Measurements from ENCODE around the gene CD52. TPM values are rescaled to one million over a fixed set of nuclear protein-coding genes. Genes with fewer than 3 reads are reported as not detected.

Gene CD52
- total and polyA plus RNA-seq, 7 donors: 2.1 to 4.2 (median 3.9) TPM

GRCh38 chr1:26335774-26336476 lies 18.2 kb downstream of the CD52 start:
- Histone ChIP-seq H3K27ac (no peak overlapping the region), H3K4me3 (peak overlapping the region; percentile 69), H3K27me3 (ENCODE audit: insufficient read depth in 3 of 3, low read length in 2 of 3) (peaks cover 0 to 33% (median 2%) of the 10 kb centered on the region in 3 donors), H3K4me1 (peaks cover 16% of the 10 kb centered on the region), H3K36me3 (ENCODE audit: insufficient read depth in 1 of 2, low read depth in 1 of 2) (no peaks in the 10 kb centered on the region), H3K9me3 (no peaks in the 10 kb centered on the region)
- TF ChIP-seq CTCF (IDR thresholded peaks at IDR 0.05): no peak
- ATAC-seq (peak in 2 of 4 donors; percentile 14 to 29), DNase-seq (no peak)
- 6 to 10% (median 9%) methylated on average over 33 to 41 of the region's 41 CpGs for WGBS, 3 donors
- intact Hi-C loops (cut with DNase I): no loop called here

DNA sequence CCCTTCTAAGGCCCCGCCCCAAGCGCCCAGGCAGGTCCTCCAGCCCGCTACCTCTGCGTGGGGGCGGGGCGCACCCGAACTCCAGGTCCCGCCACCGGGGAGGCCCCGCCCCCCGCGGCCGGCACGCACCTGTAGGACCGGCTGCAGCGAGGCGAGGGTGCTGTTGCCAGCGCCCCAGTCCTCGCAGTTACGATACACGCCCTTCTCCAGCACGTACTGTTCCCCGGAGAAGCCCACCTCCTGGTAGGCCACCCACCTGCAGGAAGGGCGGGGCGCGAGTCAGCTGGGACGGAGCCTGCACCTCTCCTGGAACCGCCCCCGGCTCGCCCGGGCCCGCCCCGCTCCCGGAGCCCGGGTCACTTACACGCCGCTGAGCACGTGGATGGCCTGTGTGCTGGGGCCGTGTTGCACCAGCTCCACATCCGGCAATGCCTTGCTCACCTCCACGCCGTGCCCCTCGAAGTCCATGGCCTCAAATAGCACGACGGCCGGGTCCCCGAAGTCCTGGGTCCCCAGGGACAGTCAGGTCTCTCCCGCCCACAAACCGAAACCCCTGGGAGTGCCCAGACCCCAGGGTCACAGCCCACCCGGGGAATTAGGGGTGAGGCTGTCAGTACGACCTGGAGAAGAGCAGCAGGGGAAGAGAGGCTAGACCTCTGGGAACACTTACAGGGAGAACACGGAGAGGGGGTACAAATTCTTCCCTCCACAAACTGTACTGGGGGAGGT lies 18.9 kb downstream of the CD52 start:
- intact Hi-C loops (cut with DNase I): no loop called here
- Histone ChIP-seq H3K4me1 (peaks cover 11% of the 10 kb centered on the region), H3K27ac (no peak overlapping the region), H3K9me3 (no peaks in the 10 kb centered on the region), H3K27me3 (ENCODE audit: insufficient read depth in 3 of 3, low read length in 2 of 3) (peaks cover 0 to 33% (median 2%) of the 10 kb centered on the region in 3 donors), H3K4me3 (peak overlapping the region; percentile 69), H3K36me3 (ENCODE audit: insufficient read depth in 1 of 2, low read depth in 1 of 2) (no peaks in the 10 kb centered on the region)
- WGBS, 3 donors: 10 to 14% (median 13%) methylated on average over 41 to 52 of the region's 52 CpGs
- ATAC-seq (peak; percentile 70 to 89 (median 80)), DNase-seq (peak; percentile 63 to 80)
- TF ChIP-seq CTCF (IDR thresholded peaks at IDR 0.05): no peak

DNA sequence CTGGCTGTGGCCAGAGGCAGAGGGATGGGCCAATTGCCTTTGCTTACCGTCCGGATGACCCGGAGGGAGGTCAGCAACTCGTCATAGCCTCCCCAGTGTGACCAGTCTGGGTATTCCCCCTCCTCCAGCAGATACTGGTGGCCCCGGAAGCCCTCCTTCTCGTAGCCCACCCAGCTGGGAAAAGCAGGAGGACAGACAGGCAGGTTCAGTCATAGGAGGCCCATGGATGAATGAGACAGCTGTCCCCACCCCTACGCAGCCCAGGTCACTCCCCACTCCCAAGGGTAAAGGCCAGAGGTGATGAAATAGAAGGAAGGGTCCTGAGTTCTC lies 19.4 kb downstream of the CD52 start:
- Histone ChIP-seq H3K4me3 (no peak overlapping the region), H3K9me3 (no peaks in the 10 kb centered on the region), H3K27me3 (ENCODE audit: insufficient read depth in 3 of 3, low read length in 2 of 3) (peaks cover 0 to 33% (median 2%) of the 10 kb centered on the region in 3 donors), H3K27ac (no peak overlapping the region), H3K36me3 (ENCODE audit: insufficient read depth in 1 of 2, low read depth in 1 of 2) (no peaks in the 10 kb centered on the region), H3K4me1 (peaks cover 9% of the 10 kb centered on the region)
- 78 to 84% (median 84%) methylated on average over 7 of the region's 7 CpGs for WGBS, 3 donors
- peak in 1 of 4 donors; percentile 19 for ATAC-seq
- TF ChIP-seq CTCF (IDR thresholded peaks at IDR 0.05): no peak
- DNase-seq: no peak
- intact Hi-C loops (cut with DNase I): no loop called here

DNA sequence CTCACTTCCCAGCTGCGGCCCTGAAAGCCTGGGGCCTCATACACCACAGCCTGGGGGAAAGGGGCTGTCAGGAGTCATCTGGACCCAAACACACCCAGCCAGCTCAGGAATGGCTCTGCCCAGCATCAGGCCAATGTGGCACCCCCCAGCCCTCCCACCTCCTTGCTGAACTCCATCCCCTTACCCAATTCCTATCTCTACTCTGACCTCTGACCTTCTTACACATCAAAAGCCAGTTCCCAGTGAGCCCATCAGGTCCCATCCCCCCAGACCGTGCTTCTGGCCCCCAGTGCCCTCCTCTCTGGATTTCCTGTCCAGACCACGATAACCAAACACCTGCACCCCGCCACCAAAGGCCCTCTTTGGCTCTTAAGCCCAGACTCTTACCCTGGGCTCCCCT lies 19.9 kb downstream of the CD52 start:
- Histone ChIP-seq H3K9me3 (no peaks in the 10 kb centered on the region), H3K27ac (no peak overlapping the region), H3K4me1 (peaks cover 9% of the 10 kb centered on the region), H3K27me3 (ENCODE audit: insufficient read depth in 3 of 3, low read length in 2 of 3) (peaks cover 0 to 28% (median 2%) of the 10 kb centered on the region in 3 donors), H3K36me3 (ENCODE audit: insufficient read depth in 1 of 2, low read depth in 1 of 2) (no peaks in the 10 kb centered on the region), H3K4me3 (no peak overlapping the region)
- WGBS, 3 donors: 78 to 80% (median 79%) methylated on average over 4 of the region's 4 CpGs
- TF ChIP-seq CTCF (IDR thresholded peaks at IDR 0.05): no peak
- DNase-seq (no peak), ATAC-seq (no peak)
- intact Hi-C loops (cut with DNase I): no loop called here

Data from psoas muscle (tissue), 8 donors.